Renal pelvis (tissue), 4 donors: ENCODE measurements around the gene NYNRIN. TPM values are rescaled to one million over a fixed set of nuclear protein-coding genes. Genes with fewer than 3 reads are reported as not detected.

Experiments used
- DNase-seq: peaks from one replicate; pipeline ENCODE4 v3.0.0-alpha.2; 2013
- polyA plus RNA-seq, 3 donors: library from polyadenylated mRNA; unstranded; fragments of 120-200 nt; gene quantifications; one replicate each; pipeline ENCODE4 v1.2.1, GENCODE V29; 2013; ENCODE audit not compliant: insufficient read length in 3 of 3

NYNRIN gene
- polyA plus RNA-seq, 3 donors = 44.1 to 58.4 (median 56.4) TPM

GRCh38 chr14:24389226-24389848, 9.5 kb upstream of the NYNRIN start:
- DNase-seq = no peak

- DNase-seq = no peak
These were observed 7.9 kb upstream of the NYNRIN start for GRCh38 chr14:24390701-24391468.

- no peak for DNase-seq
These were observed 6.3 kb upstream of the NYNRIN start for GRCh38 chr14:24392325-24393091.

DNA sequence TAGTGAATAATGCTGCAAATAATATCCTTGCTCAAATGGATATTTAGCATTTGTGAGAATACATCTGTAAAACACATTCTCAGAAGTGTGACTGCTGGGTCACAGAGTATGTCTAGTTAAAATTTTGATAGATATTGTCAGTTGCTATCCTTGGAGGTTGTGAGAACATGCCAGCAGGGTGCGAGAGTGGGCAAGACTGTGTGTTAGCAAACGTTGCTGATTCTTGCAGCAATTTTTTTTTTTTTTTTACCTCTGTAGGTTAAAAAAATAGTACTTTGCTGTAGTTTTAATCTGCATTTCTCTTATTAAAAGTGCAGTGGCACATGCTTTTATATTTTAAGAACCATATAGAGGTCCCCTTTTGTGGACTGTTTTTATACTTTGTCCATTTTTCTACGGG, 4.5 kb upstream of the NYNRIN start:
- no peak for DNase-seq

DNA sequence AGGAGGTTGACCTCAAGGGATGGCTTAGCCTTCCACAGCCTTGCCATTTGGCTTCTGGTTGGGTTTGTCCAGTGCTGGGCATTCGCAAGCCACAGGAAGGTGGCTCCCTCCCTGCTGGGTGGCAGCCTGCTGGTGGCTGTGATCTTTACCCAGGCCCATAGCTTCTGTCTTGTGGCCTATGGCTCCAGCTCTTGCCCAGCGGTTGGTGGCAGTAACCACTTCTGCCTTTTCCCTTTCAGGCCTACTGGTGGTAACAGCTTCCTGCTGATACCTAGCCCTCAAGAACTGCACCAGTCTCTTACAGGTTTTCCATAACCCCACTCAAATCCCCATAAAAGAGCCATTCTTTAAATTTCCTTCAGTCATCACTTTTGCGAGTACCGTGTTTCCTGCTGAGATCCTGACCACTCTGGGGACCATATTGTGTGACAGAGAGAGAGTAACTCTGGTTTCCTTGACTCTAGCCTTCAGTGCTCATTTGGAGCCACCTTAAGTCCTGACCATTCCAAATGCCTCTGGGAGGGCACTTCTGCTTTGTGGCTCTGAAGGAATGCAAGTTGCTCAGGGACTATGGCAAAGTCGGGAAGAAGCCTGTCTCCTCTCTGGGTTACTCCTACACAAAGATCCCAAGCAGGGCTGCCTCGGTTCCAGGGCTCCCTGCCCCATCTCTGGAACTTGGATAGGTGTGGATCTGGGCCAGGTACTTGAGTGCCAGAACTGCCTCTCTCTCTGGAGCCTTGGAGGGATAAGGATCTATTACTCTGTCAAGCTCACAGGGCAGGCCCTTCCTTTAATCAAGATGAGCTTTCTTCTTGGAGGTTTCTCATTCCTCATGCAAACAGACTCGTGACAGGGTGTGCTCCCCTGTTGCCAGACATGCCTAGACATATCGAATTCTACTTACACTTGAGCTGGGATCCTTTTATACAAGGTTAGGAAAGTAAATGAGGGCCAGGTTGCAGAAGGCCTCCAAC, 2.9 kb upstream of the NYNRIN start:
- DNase-seq = no peak

- no peak for DNase-seq
These were observed 1.0 kb upstream of the NYNRIN start for GRCh38 chr14:24397639-24398292.

DNA sequence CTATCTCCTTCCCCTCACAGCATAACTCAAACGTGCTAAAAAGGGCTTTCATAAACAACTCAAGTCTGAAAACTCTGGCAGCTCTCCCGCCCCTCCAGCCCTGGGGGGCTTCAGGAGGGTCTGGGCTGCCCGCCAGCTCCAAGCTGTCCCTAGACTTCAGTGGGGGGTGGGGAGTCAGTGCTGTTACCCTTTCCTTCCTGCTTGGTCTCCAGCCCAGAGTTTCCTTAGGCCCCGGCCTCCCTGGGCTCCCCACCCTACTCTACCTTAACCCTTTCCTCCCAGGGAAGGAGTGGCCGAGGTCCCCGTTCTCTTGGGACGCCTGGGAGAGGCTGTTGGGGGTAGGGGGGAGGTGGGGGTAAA, 530 bp upstream of the NYNRIN start:
- peak; percentile 87 for DNase-seq

DNA sequence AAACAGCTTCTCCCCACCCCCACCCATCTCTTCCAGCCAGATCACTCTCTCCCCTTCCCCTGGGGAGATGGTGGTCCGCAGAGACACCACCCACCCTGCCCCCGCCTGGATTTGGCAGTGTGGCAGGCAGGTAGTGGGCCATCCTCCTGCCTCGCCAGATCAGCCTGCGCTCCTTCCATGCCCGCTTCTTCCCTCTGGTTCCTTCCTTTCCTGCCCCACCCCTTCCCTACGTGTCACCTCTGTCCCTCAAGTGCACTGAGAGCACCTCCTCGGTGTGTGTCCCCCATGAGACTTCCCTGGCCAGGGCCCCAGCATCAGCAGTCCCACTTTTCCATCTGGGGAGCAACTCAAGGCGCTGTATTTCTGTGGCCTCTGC, 632 bp downstream of the NYNRIN start:
- no peak for DNase-seq

- DNase-seq = no peak
These were observed 1.4 kb downstream of the NYNRIN start for GRCh38 chr14:24399999-24400718.

DNA sequence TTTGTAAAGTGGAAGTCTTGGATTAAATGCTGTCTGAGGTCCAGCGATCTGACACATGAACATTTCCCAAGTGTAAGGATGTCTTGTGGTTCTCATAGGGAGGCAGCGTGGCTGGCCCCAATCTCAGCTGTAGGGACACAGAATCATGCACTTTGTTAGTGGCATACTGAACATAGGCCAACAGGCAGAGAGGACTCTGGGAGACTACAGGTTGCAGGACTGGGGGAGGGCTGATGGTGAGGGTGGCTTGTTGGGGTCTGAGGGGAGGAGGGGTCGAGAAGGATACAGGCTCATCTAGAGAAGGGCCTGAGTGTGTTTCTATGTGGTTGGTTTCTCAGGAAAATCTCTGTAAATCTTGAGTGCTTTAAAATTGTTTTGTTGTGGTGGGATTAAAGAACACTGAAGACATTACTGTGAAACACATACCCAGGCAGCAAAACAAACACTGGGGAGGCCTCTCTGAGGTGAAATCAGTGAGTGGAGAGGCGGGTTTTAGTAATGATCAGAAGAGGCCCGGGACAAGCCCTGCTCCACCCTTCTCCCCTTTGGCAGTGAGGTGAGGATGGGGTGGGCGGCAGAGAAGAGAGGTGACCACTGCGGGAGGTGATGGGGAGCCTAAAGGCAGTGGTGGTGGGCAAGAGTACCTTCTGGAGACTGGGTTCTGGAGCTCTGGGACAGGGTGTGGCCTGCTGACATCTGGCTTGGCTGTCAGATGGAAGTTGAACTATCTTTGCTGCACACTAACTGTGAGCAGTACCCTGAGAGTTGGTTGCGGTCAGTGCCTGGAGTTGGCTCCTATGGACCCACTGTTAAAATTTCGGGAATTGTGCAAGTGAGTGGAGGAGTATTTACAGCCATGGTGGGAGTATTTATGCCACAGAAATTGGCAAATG, 3.3 kb downstream of the NYNRIN start:
- DNase-seq = no peak

DNA sequence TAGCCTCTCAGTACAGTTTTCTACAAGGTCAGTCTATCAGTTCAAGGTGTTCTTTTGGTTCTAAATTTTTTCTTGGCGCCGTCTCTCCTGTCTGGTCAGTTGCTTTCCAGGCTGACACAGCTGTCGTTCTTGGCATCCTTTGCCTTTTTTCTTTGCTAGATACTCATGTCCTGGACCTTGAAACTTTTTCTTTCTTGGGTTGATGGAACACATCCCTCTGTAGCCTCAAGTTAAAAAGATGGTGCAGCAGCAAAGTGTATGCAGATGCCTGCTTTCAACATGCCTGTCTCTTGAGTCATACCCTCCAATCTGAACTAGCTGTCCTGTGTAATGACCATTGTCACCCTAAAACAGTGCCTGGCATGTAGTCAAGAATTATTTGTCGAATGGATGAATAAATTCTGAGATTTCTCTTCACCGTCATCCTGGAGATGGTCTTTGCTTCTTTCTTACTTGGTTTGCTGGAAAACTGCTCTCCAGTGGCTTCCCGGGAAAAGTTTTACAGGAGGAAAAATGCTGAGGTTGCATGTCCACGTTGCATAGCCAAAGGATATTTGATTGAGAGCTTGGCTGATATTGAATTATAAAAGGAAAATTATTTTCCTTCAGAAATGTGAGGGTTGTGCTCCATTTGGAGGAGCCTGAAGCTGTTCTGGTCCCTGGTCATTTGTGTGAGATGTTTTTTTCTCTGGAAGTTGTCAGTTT, 4.6 kb downstream of the NYNRIN start:
- DNase-seq = no peak

DNA sequence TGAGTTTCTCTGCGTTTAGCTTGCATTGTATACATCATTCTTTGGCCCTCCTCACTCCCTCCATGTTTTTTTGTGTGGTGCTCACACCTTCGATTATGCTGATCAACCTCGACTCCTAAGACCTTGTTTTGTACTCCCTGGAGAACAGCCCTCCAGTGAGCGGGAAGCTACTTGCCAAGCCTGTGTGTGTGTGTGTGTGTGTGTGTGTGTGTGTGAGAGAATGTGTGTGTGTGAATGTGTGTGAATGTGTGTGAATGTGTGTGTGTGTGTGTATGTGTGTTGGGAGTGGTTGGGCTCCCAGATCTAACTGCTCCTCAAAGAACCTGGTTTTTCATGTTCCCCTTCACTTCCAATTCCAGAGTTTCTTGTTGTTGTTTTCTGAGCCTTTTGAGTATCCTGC, 6.0 kb downstream of the NYNRIN start:
- DNase-seq = no peak

DNA sequence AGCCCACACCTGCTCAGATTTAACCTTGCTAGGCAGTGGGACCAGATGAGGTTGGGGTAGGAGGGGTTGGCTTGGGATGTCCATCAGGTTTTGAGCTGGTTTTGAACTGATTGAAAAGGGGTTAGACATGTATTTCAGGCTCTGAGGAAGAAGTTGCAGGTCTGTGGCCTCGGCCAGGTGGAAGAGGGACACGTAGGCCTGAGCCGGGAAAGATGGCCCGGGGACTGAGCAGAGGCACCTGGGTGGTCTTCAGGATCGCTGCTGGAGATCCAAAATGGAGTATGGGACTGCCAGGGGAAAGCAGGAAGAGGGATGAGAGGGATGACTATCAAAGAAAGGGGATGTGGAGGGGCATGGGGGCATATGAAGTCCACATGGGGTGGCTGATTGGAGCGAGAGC, 7.6 kb downstream of the NYNRIN start:
- no peak for DNase-seq

GRCh38 chr14:24407608-24408325, 9.0 kb downstream of the NYNRIN start:
- no peak for DNase-seq

GRCh38 chr14:24408764-24409163, 10.0 kb downstream of the NYNRIN start:
- no peak for DNase-seq

- no peak for DNase-seq
These were observed 10.4 kb downstream of the NYNRIN start for GRCh38 chr14:24409192-24409591.

GRCh38 chr14:24409956-24410355, 11.2 kb downstream of the NYNRIN start:
- no peak for DNase-seq
